ENCODE measurements around the gene SCGB1C2.

DNA sequence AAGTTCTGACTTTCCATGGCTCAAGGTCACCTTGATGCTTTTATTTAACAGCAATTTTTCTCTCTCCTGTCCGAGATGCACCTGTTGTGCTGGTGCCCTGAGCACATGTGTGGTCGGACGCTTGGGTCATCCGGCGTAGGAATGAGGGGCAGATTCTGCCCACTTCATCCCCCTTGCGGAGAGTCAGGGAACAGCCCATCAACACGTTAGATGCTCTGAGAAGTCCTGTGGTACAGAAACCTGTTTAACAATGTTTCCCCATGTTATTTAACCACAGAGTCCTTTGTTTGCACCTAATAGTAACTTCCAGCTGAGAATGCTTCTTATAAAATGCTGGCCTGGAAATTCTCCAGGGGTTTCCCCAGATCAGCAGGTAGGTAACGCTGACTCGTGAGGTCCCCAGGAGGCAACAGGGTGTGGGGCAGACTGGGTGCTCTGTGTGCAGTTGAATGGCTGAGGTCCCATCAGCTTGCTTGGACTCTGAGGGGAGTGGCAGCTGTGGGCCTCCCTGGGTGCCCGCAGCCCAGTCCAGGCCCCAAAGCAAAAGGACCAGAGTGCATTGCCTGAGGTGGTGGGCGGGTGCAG lies 26.2 kb downstream of the SCGB1C2 start:
- TF ChIP-seq, protein P1, sequence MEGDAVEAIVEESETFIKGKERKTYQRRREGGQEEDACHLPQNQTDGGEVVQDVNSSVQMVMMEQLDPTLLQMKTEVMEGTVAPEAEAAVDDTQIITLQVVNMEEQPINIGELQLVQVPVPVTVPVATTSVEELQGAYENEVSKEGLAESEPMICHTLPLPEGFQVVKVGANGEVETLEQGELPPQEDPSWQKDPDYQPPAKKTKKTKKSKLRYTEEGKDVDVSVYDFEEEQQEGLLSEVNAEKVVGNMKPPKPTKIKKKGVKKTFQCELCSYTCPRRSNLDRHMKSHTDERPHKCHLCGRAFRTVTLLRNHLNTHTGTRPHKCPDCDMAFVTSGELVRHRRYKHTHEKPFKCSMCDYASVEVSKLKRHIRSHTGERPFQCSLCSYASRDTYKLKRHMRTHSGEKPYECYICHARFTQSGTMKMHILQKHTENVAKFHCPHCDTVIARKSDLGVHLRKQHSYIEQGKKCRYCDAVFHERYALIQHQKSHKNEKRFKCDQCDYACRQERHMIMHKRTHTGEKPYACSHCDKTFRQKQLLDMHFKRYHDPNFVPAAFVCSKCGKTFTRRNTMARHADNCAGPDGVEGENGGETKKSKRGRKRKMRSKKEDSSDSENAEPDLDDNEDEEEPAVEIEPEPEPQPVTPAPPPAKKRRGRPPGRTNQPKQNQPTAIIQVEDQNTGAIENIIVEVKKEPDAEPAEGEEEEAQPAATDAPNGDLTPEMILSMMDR (IDR thresholded peaks at IDR 0.05; ENCODE audit: extremely low read depth in 1 of 2, insufficient read depth in 1 of 2, low read depth in 1 of 2, low read length in 2 of 2) = no peak
- no peak for TF ChIP-seq POLR2A (IDR thresholded peaks at IDR 0.05; ENCODE audit: low read depth, low read length)
- TF ChIP-seq POLR2AphosphoS5 (IDR thresholded peaks at IDR 0.05; ENCODE audit: insufficient read depth, low read depth, low read length) = no peak
- no peak for TF ChIP-seq EZH2 (IDR thresholded peaks at IDR 0.05; ENCODE audit: borderline replicate concordance, low read depth, low read length, severe bottlenecking)
- no peak for TF ChIP-seq GATA2 (IDR thresholded peaks at IDR 0.05; ENCODE audit: insufficient read depth, insufficient read length, low read depth, low read length)
- TF ChIP-seq MAX (IDR thresholded peaks at IDR 0.05; ENCODE audit: insufficient read depth, insufficient read length) = no peak
